RKO (cell line): ENCODE results near the gene SMYD4.
"Not testable (repeated sequence)": the region's sequence is repeated elsewhere in the genome, so short reads cannot be mapped to it uniquely, and the experiment has no call there.

Experiments used
- DNase-seq: peaks from one replicate; pipeline ENCODE4 v3.0.0-alpha.2; 2016; ENCODE audit warnings: low spot score

SMYD4 gene

GRCh38 chr17:1829592-1830257, at the start of gene SMYD4, which contains the start of gene RPA1:
SMYD4 (minus strand) TSS chr17:1829902; CDS start chr17:1827994, 1,908 bp downstream.
RPA1 (plus strand) TSS chr17:1830005; CDS start chr17:1830094, 89 bp downstream.
- DNase-seq, result peak; percentile 87

GRCh38 chr17:1878419-1879121, 48.9 kb upstream of the SMYD4 start:
- no peak for DNase-seq

GRCh38 chr17:1875597-1875996, 45.9 kb upstream of the SMYD4 start:
- no peak for DNase-seq

- DNase-seq, result no peak
These were observed 43.7 kb upstream of the SMYD4 start for GRCh38 chr17:1873418-1873817.

GRCh38 chr17:1872976-1873375, 43.3 kb upstream of the SMYD4 start:
- no peak for DNase-seq

DNA sequence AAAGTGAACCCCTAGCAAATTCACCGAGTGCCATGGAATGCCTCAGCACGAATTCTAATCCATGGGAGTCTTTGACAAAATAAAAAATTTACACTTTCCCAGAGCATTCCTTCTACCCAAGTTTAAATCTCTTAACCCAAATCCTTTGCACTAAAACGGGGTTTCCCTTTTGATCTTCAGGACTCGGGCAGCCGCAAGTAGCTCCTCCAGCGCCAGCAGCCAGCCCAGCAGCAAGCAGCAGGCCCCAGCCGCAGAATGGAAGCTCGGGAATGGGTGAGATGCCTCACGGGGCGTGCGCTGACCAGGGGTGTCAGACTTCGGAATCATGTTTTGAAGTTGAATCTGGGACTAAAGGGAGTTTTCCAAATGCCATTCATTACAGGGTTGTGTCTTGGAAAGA, 42.6 kb upstream of the SMYD4 start:
- no peak for DNase-seq

- DNase-seq, result no peak
These were observed 42.1 kb upstream of the SMYD4 start for GRCh38 chr17:1871756-1872155.

GRCh38 chr17:1870592-1870991, 40.9 kb upstream of the SMYD4 start:
- DNase-seq, result no peak

- DNase-seq, result no peak
These were observed 38.4 kb upstream of the SMYD4 start for GRCh38 chr17:1868090-1868489.

- no peak for DNase-seq
These were observed 37.6 kb upstream of the SMYD4 start for GRCh38 chr17:1867307-1867706.

GRCh38 chr17:1865252-1866037, 35.7 kb upstream of the SMYD4 start:
- peak; percentile 44 for DNase-seq

DNA sequence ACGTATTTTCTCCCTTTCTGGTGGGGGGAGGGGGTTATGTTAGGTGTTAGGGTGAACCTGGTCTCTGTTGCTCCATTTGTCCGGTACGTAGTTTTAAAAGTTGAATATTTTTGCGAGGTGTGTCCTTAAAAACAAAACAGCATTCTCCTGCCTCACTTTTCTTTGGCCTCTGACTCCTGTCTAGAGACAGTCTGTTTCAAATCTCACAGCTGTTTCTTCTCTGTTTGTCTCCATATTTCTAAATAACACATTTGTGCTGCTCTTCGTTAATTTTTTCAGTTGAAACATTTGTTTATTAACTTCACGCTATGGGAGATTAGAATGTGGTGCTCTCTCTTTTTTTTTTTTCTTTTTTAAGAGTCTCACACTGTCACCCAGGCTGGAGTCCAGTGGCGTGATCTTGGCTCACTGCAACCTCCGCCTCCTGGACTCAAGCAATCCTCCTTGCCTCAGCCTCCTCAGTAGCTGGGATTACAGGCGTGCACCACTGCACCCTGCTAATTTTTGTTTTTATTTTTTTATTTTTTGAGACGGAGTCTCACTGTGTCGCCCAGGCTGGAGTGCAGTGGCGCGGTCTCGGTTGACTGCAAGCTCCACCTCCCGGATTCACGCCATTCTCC, 31.8 kb upstream of the SMYD4 start:
- no peak for DNase-seq

DNA sequence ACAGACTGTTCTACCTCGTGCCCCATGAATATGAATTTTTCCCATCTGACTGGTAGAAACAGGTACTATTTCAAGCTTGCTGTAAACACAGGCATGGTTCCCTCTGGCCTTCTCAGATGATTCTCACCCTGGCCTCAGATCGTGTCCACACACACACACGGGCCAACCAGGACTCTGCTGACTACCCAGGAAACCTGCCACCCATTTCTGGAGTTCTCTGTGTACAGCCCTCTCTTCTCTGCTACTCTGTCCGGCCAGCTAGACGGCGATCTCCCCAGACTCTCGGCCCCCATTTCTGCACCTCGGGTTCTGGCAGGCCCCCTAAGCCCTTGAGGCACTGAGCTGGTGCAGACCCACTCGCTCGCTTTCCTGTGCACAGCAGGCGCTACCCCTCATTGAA, 31.3 kb upstream of the SMYD4 start:
- DNase-seq, result no peak

DNA sequence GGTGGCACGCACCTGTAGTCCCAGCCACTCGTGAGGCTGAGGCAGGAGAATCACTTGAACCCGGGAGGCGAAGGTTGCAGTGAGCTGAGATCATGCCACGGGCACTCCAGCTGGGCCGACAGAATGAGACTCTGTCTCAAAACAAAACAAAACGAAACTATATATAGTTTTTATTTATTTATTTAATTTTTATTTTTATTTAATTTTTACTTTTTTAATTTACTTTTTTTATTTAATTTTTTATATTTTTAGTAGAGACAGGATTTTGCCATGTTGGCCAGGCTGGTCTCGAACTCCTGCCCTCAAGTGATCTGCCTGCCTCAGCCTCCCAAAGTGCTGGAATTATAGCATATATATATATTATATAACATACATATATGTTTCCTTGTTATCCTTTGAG, 26.8 kb upstream of the SMYD4 start:
- not testable (repeated sequence) for DNase-seq

DNA sequence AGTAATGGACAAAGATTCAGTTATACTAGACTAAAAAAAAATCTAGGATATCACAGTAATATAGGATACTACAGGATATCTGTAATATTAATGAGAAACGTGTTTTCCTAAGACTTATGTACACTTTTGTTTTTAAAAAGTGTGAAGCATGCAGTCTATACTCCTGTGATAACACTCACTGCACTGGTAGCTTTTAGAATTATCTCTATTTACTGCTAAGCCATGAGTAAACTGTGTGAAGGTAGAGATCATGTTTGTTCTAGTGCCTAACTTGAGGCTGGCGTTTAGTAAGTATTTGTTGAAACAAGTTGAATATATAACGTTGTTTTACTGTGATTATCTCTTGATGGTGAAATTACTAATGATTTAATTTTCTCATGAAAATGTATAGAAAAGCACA, 24.0 kb upstream of the SMYD4 start:
- DNase-seq, result no peak

GRCh38 chr17:1852327-1852726, 22.6 kb upstream of the SMYD4 start:
- DNase-seq, result no peak

DNA sequence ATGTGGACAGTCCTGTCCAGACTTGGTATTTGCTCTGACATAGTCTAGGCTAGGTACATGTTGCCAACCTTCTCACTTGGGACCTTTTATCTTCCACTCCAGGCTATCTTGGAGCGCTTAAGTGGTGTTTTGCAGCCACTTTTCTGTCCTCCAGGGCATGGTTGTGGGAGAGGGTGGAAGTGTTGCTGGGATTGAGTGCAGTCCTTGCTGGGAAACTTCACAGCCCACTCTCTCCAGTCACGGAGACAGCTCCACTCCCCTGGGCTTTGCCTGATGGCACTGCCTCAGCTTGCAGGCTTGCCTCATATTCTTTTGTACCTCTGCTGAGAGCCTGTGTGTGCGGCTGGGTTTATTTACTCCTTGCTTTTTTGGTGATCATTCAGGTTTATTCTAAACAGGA, 17.5 kb upstream of the SMYD4 start:
- no peak for DNase-seq

DNA sequence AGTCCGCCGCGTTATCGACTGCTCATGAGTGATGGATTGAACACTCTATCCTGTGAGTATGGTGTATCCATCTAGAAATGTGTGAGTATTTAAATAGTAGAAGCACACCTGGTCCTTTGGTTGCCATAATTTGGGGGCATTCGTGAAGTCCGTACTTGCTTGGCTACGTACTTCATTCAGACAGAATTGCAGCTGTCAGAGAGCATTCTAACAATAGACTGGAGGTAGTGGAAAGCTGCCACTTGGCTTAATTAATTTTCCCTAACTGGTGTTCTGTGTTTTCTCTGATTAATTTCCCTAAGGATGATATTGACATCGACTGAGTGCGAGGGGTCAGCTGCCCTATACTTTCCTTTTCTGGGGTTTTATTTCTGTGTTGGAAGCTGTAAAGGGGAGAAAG, 14.2 kb upstream of the SMYD4 start:
- DNase-seq, result no peak

DNA sequence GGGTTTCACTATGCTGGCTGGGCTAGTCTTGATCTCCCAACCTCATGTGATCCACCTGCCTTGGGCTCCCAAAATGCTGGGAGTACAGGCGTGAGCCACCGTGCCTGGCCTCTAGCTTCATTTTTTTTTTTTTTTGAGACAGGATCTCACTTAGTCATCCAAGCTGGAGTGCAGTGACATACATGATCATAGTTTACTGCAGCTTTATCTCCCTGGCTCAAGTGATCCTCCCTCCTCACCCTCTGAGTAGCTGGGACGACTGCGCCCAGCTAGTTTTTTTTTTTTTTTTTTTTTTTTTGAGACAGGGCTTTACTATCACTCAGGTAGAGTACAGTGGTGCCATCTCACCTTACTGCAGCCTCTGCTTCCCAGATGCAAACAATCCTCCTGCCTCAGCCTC, 9.8 kb upstream of the SMYD4 start:
- DNase-seq, result no peak

DNA sequence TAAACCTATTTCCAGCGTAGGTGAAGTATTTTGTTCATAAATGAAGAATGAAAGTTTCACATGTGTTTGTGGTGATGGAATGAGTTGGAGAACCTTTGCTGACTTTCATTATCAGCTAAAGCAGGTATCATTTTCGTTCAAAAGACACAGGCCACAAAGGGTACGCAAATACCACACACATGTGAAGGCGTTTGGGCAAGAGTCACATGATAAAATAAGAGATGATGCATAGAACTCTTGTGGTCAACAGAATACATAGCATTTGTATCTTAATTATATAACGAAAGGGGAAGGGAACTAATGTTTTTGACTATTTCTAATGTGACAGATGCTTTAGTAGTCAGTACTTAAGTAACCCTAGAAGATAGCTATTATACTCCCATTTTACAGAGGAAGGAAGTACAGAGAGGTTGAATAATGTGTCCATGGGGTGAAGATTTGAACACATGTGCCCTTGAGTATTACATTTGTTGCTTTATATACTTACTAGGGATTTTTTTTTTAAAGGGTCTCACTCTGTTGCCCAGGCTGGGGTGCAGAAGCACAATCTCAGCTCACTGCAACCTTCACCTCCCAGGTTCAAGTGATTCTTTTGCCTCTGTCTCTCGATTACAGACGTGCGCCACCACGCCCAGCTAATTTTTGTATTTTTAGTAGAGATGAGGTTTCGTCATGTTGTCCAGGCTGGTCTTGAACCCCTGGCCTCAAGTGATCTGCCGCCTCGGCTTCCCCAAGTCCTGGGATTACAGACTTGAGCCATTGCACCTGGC, 4.9 kb upstream of the SMYD4 start:
- no peak for DNase-seq

DNA sequence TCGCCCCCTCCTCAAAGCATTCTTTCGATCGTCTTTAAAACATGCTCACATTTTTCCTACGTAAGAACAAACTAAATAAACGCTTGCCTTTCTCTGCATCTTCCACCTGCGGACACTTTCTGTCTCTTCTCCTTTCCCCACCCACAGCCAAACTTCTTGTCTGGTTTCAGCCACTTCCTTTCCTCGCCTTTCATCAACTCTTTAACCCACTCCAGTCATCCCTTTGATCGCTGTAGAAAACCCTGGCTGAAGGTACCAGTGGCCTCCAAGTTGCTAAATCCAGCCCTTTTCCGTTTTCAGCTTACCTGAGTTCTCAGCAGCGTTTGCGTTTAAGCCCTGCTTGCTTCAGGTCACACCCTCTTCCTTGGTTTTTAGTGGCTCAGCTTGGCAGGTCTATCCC, 586 bp upstream of the SMYD4 start:
- DNase-seq, result peak; percentile 21

DNA sequence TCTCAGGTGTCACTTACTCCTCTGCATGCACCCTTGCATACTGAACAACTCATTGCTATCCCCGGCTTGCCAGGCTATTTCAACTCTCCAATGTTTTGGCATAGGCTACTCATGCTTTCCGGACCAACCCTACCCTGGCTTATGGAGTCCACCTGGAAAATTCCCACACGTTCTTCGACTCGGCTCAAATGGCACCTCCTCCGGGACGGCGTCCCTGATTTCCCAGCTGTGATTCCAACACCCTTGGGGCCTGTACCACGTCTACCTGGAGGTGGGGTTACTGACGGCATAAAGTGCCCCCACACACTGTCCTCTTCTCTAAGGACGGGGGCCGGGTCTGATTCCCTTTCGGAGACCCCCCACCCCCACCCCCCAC, 498 bp downstream of the SMYD4 start:
- DNase-seq, result peak; percentile 42
